K562 (cell line): ENCODE data around the gene LITAF.

Source experiments
- POLR2A ChIP-seq: fragments of 450-650 bp; conservative IDR thresholded peaks from 2 replicates; pipeline ENCODE4 v1.6.1; 2016
- POLR2AphosphoS5 ChIP-seq: IDR thresholded peaks from 2 replicates; pipeline ENCODE4 v1.6.1; 2011; ENCODE audit warnings: mild to moderate bottlenecking, low read depth, low read length, moderate library complexity; ENCODE audit not compliant: control insufficient read depth, insufficient read depth
- SPI1 ChIP-seq: IDR thresholded peaks from 2 replicates; pipeline ENCODE4 v1.6.1; 2011; ENCODE audit warnings: low read depth, low read length, control low read depth, borderline replicate concordance
- TBL1XR1 ChIP-seq, 2 experiments: IDR thresholded peaks; 2 replicates each; pipeline ENCODE4 v1.6.1; 2012; ENCODE audit warnings: improper control_type of control experiment in 2 of 2, low read length in 2 of 2, mild to moderate bottlenecking in 1 of 2
- TF ChIP-seq, protein P1 (sequence below): IDR thresholded peaks from 2 replicates; pipeline ENCODE4 v1.6.1; 2012; ENCODE audit warnings: low read depth, low read length, improper control_type of control experiment, borderline replicate concordance
- TF ChIP-seq, protein P2 (sequence below), 3 experiments: IDR thresholded peaks in 2 of 3; conservative IDR thresholded peaks in 1 of 3; 2 replicates each; pipeline ENCODE4 v1.5.1; 2011 to 2012; ENCODE audit warnings: low read length in 3 of 3, mild to moderate bottlenecking in 3 of 3, control low read depth in 2 of 3, improper control_type of control experiment in 1 of 3, inconsistent platforms in 1 of 3, low read depth in 1 of 3, mixed read lengths in 1 of 3, moderate library complexity in 1 of 3; ENCODE audit not compliant: insufficient read depth in 2 of 3
- TF ChIP-seq, protein P3 (sequence below), 2 experiments: fragments of 450-650 bp; formaldehyde crosslinking in 1 of 2; IDR thresholded peaks; 2 replicates each; pipeline versions ENCODE4 v1.4.0 to v1.6.1; 2014 to 2020; ENCODE audit warnings: mild to moderate bottlenecking in 2 of 2, borderline replicate concordance in 1 of 2, low read depth in 1 of 2
- TF ChIP-seq, protein P4 (sequence below): IDR thresholded peaks from 2 replicates; pipeline ENCODE4 v1.6.1; 2016; ENCODE audit warnings: missing genetic modification characterization, missing compliant biosample characterization
- TF ChIP-seq, protein P5 (sequence below): sonication (generic); formaldehyde crosslinking; IDR thresholded peaks from 2 replicates; pipeline ENCODE4 v1.8.1; 2023; ENCODE audit warnings: mild to moderate bottlenecking, missing genetic modification reagents
- TF ChIP-seq, protein P6 (sequence below): fragments of 250-450 bp; sonication (Bioruptor Pico); IDR thresholded peaks from 2 replicates; pipeline ENCODE4 v1.9.0; 2021; ENCODE audit warnings: mild to moderate bottlenecking, inconsistent platforms

DNA sequence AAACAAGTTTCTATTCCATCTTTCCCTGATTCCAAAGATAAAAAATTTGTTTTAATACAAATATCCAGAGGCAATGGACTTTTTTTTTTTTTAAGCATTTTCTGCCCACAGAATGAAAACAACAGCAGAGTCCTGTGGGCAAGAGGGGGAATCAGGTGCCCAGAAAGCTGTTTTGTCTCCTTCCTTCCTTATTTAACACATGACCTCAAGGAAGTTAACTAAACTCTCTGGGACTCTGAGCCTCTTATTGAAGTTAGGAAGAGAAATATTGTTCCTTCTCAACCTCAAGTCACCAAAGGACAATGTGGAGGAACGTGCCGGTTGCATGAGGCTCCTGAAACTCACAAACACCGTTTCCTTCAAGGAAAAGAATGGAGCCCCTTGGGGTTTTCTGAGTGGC is 34.9 kb downstream of the LITAF start:
- TF ChIP-seq, protein P1, sequence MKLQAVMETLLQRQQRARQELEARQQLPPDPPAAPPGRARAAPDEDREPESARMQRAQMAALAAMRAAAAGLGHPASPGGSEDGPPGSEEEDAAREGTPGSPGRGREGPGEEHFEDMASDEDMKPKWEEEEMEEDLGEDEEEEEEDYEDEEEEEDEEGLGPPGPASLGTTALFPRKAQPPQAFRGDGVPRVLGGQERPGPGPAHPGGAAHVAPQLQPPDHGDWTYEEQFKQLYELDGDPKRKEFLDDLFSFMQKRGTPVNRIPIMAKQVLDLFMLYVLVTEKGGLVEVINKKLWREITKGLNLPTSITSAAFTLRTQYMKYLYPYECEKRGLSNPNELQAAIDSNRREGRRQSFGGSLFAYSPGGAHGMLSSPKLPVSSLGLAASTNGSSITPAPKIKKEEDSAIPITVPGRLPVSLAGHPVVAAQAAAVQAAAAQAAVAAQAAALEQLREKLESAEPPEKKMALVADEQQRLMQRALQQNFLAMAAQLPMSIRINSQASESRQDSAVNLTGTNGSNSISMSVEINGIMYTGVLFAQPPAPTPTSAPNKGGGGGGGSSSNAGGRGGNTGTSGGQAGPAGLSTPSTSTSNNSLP: no peak
- TF ChIP-seq POLR2A (no peak), POLR2AphosphoS5 (no peak), SPI1 (no peak), TBL1XR1 (IDR thresholded peaks at IDR 0.05; ENCODE audit: low read length in 2 of 2) (no peak)
- TF ChIP-seq, protein P2, sequence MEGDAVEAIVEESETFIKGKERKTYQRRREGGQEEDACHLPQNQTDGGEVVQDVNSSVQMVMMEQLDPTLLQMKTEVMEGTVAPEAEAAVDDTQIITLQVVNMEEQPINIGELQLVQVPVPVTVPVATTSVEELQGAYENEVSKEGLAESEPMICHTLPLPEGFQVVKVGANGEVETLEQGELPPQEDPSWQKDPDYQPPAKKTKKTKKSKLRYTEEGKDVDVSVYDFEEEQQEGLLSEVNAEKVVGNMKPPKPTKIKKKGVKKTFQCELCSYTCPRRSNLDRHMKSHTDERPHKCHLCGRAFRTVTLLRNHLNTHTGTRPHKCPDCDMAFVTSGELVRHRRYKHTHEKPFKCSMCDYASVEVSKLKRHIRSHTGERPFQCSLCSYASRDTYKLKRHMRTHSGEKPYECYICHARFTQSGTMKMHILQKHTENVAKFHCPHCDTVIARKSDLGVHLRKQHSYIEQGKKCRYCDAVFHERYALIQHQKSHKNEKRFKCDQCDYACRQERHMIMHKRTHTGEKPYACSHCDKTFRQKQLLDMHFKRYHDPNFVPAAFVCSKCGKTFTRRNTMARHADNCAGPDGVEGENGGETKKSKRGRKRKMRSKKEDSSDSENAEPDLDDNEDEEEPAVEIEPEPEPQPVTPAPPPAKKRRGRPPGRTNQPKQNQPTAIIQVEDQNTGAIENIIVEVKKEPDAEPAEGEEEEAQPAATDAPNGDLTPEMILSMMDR (IDR thresholded peaks at IDR 0.05 in 2 of 3, conservative IDR thresholded peaks at IDR 0.05 in 1 of 3; ENCODE audit: insufficient read depth in 2 of 3, low read depth in 1 of 3, low read length in 3 of 3): no peak
- TF ChIP-seq, protein P3, sequence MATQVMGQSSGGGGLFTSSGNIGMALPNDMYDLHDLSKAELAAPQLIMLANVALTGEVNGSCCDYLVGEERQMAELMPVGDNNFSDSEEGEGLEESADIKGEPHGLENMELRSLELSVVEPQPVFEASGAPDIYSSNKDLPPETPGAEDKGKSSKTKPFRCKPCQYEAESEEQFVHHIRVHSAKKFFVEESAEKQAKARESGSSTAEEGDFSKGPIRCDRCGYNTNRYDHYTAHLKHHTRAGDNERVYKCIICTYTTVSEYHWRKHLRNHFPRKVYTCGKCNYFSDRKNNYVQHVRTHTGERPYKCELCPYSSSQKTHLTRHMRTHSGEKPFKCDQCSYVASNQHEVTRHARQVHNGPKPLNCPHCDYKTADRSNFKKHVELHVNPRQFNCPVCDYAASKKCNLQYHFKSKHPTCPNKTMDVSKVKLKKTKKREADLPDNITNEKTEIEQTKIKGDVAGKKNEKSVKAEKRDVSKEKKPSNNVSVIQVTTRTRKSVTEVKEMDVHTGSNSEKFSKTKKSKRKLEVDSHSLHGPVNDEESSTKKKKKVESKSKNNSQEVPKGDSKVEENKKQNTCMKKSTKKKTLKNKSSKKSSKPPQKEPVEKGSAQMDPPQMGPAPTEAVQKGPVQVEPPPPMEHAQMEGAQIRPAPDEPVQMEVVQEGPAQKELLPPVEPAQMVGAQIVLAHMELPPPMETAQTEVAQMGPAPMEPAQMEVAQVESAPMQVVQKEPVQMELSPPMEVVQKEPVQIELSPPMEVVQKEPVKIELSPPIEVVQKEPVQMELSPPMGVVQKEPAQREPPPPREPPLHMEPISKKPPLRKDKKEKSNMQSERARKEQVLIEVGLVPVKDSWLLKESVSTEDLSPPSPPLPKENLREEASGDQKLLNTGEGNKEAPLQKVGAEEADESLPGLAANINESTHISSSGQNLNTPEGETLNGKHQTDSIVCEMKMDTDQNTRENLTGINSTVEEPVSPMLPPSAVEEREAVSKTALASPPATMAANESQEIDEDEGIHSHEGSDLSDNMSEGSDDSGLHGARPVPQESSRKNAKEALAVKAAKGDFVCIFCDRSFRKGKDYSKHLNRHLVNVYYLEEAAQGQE (IDR thresholded peaks at IDR 0.05; ENCODE audit: borderline replicate concordance): no peak
- TF ChIP-seq, protein P3 (CRISPR knock-in tag; IDR thresholded peaks at IDR 0.05; ENCODE audit: low read depth): no peak
- TF ChIP-seq, protein P4, sequence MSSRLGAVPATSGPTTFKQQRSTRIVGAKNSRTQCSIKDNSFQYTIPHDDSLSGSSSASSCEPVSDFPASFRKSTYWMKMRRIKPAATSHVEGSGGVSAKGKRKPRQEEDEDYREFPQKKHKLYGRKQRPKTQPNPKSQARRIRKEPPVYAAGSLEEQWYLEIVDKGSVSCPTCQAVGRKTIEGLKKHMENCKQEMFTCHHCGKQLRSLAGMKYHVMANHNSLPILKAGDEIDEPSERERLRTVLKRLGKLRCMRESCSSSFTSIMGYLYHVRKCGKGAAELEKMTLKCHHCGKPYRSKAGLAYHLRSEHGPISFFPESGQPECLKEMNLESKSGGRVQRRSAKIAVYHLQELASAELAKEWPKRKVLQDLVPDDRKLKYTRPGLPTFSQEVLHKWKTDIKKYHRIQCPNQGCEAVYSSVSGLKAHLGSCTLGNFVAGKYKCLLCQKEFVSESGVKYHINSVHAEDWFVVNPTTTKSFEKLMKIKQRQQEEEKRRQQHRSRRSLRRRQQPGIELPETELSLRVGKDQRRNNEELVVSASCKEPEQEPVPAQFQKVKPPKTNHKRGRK (tag): no peak
- TF ChIP-seq, protein P5, sequence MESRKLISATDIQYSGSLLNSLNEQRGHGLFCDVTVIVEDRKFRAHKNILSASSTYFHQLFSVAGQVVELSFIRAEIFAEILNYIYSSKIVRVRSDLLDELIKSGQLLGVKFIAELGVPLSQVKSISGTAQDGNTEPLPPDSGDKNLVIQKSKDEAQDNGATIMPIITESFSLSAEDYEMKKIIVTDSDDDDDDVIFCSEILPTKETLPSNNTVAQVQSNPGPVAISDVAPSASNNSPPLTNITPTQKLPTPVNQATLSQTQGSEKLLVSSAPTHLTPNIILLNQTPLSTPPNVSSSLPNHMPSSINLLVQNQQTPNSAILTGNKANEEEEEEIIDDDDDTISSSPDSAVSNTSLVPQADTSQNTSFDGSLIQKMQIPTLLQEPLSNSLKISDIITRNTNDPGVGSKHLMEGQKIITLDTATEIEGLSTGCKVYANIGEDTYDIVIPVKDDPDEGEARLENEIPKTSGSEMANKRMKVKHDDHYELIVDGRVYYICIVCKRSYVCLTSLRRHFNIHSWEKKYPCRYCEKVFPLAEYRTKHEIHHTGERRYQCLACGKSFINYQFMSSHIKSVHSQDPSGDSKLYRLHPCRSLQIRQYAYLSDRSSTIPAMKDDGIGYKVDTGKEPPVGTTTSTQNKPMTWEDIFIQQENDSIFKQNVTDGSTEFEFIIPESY (CRISPR knock-in tag): no peak
- TF ChIP-seq, protein P6, sequence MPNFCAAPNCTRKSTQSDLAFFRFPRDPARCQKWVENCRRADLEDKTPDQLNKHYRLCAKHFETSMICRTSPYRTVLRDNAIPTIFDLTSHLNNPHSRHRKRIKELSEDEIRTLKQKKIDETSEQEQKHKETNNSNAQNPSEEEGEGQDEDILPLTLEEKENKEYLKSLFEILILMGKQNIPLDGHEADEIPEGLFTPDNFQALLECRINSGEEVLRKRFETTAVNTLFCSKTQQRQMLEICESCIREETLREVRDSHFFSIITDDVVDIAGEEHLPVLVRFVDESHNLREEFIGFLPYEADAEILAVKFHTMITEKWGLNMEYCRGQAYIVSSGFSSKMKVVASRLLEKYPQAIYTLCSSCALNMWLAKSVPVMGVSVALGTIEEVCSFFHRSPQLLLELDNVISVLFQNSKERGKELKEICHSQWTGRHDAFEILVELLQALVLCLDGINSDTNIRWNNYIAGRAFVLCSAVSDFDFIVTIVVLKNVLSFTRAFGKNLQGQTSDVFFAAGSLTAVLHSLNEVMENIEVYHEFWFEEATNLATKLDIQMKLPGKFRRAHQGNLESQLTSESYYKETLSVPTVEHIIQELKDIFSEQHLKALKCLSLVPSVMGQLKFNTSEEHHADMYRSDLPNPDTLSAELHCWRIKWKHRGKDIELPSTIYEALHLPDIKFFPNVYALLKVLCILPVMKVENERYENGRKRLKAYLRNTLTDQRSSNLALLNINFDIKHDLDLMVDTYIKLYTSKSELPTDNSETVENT (CRISPR knock-in tag): no peak
